HG03135 (cell line): Measurements from ENCODE around the gene C10orf62.
"Not testable (repeated sequence)": the region's sequence is repeated elsewhere in the genome, so short reads cannot be mapped to it uniquely, and the experiment has no call there.

Experiments
- ATAC-seq: cut with Tn5 transposase; IDR thresholded peaks from one replicate; pipeline ENCODE4 v1.9.1; 2021; ENCODE audit warnings: mild to moderate bottlenecking, moderate library complexity; ENCODE audit not compliant: unreplicated experiment

The C10orf62 gene

GRCh38 chr10:97618733-97619132 lies 29.2 kb downstream of the C10orf62 start:
- ATAC-seq: no peak

- ATAC-seq: no peak
Measured at GRCh38 chr10:97623277-97623676, 33.8 kb downstream of the C10orf62 start.

- no peak for ATAC-seq
Measured at GRCh38 chr10:97627731-97628130, 38.2 kb downstream of the C10orf62 start.

- no peak for ATAC-seq
Measured at GRCh38 chr10:97628228-97628627, 38.7 kb downstream of the C10orf62 start.

GRCh38 chr10:97629289-97629688 lies 39.8 kb downstream of the C10orf62 start:
- ATAC-seq: no peak

- no peak for ATAC-seq
Measured at GRCh38 chr10:97631098-97631497, 41.6 kb downstream of the C10orf62 start.

GRCh38 chr10:97632949-97633884 lies 43.7 kb downstream of the C10orf62 start, which contains the start of gene MORN4:
Gene MORN4, minus strand, starts transcription at chr10:97633500. Its CDS starts 13,847 bp downstream, at chr10:97619653.
- ATAC-seq: peak; percentile 99

DNA sequence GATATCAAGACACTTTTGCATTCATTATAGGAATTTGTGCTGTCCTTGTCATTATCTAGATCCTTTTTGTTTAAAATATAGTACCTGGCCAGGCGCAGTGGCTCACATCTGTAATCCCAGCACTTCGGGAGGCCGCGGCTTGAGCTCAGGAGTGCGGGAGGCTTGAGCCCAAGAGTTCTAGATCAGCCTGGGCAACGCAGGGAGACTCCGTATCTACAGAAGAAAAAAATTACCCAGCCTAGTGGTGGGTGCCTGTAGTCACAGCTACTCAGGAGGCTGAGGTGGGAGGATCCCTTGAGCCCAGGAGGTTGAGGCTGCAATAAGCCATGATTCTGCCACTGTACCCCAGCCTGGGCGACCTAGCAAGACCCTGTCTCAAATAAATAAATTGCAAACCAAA lies 44.4 kb downstream of the C10orf62 start:
- ATAC-seq: no peak

DNA sequence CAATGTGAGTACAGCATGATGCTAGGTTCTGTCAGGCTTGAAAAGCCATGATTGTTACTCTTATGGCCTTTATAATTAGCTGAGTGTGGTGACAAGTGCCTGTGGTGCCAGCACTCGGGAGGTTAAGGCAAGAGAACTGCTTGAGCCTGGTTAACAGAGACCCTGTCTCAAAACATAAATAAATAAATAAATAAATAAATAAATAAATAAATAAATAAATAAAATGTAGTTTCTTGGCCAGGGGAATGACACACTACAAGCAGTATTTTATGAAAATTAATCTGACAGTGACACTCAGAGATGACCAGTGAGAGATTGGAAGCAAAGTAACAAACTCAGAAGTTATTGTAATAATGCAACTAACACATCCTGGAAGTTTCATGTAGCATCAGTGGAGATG lies 46.1 kb downstream of the C10orf62 start:
- no peak for ATAC-seq

DNA sequence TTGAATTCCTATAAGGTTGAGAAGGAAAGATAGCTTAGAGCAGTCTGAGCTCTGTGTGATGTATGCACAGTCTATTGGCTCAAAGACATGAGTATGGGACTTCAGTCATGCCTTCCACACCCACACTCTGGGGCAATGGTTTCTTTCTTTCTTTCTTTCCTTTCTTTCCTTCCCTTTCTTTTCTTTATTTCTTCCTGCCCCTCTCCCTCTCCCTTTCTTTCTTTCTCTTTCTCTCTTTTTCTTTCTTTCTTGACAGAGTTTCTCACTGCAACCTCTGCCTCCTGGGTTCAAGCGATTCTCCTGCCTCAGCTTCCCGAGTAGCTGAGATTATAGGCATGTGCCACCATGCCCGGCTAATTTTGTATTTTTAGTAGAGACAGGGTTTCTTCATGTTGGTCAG lies 49.6 kb downstream of the C10orf62 start:
- not testable (repeated sequence) for ATAC-seq

GRCh38 chr10:97640174-97640867 lies 50.8 kb downstream of the C10orf62 start, which contains the start of gene PI4K2A:
Gene PI4K2A, plus strand, starts transcription at chr10:97640671. Its CDS starts 72 bp downstream, at chr10:97640743.
- peak; percentile 95 for ATAC-seq
